Sigmoid colon (tissue), 4 donors: ENCODE data around the gene ABCG4.

Experiments used
- CTCF ChIP-seq, 4 experiments: fragments of 450-650 bp in 3 of 4; fragments of 200-600 bp in 1 of 4; IDR thresholded peaks; one replicate each; pipeline ENCODE4 v1.5.1; 2016 to 2019; ENCODE audit warnings: antibody characterized with exemption in 4 of 4, mild to moderate bottlenecking in 3 of 4, moderate library complexity in 2 of 4
- POLR2A ChIP-seq, 2 donors: fragments of 450-650 bp; IDR thresholded peaks; one replicate each; pipeline ENCODE4 v1.6.1; 2016; ENCODE audit warnings: antibody characterized with exemption in 2 of 2, mild to moderate bottlenecking in 2 of 2, moderate library complexity in 2 of 2
- POLR2AphosphoS5 ChIP-seq, 4 donors: sonication (generic); formaldehyde crosslinking; IDR thresholded peaks; one replicate each; pipeline ENCODE4 v1.6.1; 2017; ENCODE audit warnings: antibody characterized with exemption in 4 of 4

GRCh38 chr11:119099711-119100110 is 49.1 kb upstream of the ABCG4 start:
- TF ChIP-seq POLR2AphosphoS5 (IDR thresholded peaks at IDR 0.05) (no peak), POLR2A (IDR thresholded peaks at IDR 0.05) (no peak), CTCF (IDR thresholded peaks at IDR 0.05) (no peak)
